LoVo (cell line): Measurements from ENCODE around the gene ADAM10.
"Not testable (repeated sequence)": the region's sequence is repeated elsewhere in the genome, so short reads cannot be mapped to it uniquely, and the experiment has no call there.

ENCODE experiments used
- DNase-seq: peaks from one replicate; pipeline ENCODE4 v3.0.0-alpha.2; 2016; ENCODE audit warnings: low spot score

ADAM10 gene

DNA sequence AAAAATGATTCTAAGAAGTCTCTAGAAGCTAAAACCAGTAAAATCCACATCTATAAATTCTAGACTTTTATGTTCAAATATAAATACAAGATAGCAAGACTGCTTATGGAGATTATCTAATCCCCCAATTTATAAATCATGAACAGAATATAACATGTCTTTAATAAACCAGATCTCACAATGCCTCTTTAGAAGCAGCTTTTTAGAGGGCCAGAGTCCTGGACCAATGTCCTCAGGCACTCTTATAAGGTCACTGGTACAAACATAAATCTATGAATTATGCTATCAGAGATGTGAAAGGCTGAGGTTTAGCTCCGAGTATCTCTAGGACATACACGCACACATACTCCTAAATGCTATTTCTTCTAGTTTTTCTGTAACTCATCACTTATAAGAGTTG is 78.3 kb downstream of the ADAM10 start:
- DNase-seq, result no peak

DNA sequence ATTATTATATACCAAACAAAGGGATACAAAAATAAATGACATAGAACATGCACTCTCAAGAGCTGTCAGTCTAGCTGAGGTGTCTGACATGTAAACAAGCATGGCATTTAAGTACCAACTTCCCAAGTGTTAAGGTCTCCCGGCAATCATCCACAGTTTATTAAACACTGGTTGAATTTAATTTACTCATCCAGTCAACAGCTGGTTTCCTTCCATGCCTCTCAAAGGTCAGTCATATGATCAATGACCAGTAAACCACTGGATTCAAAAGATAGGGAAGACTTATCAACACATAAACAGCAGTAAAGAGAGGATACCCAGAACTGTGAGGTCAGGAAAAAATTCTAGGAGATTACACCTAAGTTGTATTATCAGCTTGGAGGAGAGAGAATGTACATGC is 80.4 kb downstream of the ADAM10 start:
- no peak for DNase-seq

DNA sequence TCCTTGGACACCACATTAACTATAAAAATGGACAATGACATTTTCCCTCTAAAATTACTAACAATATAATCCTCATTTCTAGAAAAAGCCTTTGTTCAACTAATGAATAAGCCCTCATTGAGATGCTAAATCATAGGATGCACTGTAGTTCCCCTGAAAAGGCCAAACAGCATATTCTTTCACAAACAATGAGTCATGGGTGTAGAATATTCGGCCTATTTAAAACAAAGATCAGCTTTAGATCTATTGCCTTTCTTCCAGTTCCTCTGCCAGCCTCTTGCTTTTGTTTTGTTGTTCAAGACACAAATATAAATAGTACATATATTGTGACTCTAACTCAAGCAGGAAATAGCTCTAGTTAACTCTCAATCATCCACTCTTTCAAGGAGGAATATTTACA is 82.5 kb downstream of the ADAM10 start:
- no peak for DNase-seq

DNA sequence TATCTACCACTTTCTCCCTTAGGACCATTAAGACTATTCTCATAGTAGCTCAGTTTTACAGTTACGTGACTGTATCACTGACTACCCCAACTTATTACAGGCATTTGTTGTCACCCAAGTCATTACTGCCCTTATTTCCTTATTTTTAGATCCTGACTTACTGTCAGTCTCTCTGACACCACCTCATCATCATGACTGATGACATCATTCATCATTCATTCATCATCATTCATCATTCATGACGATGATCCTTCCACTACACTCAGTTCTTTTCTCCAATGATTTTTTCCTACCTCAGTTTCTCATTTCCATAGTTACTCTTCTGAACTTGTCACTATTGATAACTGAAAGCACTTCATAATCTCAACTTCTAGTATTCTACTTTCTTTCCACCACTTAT is 83.8 kb downstream of the ADAM10 start:
- DNase-seq, result no peak

DNA sequence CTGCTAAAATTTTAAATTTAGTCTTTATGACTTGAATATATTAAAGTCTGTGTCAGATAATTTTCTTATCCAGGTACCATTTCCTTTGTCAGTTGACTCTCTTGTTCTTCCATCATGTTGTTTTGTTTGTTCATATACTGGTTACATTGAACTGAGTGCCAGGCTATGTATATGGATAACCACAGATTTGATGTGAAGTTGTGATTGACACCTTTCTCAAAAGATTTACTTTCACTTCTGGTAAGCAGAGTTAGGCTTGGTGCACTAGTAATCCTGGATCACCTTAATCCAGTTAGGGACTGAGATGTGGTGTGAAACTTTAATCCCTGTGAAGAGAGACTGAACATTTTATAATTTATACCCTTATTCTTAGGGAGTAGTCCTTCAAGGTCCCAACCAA is 99.4 kb downstream of the ADAM10 start:
- DNase-seq, result no peak

DNA sequence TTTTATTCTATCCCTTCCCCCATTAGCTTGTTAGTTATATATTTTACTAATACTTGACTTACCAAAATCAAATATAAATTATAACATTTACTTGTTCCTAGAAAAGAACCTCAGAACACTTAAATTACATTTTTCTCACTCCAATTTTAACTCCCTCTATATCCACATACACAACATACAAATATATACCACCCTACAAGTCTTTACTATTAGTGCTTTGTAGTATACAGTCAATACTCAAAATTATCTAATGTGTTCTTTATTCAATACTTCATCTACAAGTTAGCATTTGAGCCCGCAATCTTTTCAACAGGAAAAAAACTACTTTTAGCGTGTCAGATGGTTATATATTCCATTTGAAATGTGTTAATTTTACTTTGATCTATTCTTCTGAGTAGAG is 100.3 kb downstream of the ADAM10 start:
- no peak for DNase-seq

DNA sequence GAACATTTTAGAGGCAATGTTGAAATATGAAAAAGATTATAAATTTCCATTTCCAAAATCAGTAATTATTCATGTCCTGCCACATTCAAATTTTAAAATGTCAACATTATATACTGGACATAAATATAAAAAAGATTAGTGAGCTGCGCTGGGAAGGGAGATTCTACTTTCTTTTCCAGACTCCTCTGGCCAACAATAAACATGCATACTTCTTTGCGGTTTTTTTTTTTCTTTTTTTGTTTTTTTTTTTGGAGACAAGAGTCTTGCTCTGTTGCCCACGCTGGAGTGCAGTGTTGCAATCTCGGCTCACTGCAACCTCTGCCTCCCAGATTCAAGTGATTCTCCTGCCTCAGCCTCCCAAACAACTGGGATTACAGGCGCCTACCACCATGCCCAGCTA is 105.5 kb downstream of the ADAM10 start:
- DNase-seq, result no peak

DNA sequence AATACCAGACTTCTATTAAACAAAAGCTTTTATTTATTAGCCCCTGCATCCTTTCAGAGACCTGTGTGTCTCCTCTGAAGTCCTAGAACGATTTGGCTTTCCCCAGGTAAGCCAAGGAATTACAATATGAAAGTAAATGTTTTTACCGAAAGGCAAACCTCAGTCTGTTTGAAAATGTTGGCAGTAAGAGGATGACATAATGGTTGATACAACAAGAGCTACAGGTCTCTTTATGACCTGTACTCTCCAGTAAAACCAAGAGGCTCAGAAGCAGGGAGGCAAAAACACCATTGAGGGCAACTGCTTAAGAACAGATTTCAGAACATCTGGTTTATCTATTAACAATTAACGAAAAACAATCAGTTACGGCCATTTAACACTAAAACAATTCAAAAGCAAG is 107.8 kb downstream of the ADAM10 start:
- no peak for DNase-seq

DNA sequence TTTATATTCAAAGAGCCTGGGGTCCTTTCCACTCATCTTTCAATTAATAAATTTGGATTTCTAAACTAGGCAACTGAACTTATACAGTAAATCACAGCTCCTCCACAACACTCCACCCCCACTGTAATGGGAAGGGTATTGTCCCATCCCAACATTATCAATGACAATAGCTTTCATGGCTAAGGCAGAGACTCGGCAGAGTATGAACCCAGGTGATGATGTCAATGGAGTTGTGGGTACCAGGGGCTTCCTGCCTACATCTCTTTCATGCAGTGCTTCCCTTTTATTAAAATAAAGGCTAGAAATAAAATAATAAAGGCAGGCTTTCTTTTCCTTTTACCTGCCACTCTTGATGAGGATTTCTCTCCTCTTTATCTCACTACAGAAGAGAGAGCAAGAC is 109.5 kb downstream of the ADAM10 start:
- DNase-seq, result no peak

DNA sequence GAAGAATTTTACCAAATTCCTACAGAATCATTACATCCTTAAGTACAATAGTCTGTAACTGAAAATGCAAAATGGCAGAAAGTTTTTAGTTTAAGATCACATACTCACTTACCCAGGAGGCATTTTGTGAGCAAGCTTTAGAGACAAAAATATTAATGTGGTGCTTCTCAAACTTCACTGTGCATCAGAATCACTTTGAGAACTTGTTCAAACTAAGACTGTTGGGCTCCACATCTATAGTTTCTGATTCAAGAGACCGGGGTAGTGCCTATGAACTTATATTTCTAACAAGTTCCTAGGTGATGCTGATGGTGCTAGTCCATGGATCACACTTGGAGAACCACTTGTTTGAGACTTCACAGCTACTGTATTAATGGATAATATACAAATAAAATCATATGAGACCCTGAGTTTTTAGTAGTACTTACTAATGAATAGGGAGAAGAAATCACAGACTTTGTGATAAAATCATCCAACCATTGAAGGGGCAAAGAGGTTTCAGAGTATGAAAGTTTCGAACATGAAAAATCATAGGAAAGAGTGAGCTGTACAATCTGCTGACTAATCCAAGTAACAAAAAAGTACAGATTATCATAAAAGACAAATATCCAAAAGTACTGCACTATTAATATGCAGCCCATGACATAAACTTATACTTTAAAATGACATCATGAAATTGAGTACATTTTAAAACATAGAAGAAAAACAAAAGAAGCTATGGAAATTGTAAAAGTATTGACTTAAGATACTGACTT is 110.3 kb downstream of the ADAM10 start:
- no peak for DNase-seq

DNA sequence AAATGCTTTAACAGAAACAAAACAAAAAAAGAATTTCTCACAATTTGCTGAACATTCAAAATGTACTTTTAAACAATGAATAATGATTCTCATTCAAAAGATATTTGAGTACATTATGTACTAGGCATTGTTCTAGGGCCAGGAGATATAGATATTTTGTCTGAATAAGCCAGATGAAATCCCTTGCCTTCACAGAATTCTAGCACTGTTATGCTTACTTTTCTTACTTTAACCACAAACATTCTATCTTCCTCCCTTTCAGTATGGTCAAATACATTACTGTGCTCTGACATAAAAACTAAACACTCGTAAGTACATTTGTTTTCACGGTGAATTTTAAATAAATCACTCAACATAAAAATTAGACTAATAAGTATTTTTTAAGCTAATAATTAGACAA is 116.7 kb downstream of the ADAM10 start:
- DNase-seq, result no peak

DNA sequence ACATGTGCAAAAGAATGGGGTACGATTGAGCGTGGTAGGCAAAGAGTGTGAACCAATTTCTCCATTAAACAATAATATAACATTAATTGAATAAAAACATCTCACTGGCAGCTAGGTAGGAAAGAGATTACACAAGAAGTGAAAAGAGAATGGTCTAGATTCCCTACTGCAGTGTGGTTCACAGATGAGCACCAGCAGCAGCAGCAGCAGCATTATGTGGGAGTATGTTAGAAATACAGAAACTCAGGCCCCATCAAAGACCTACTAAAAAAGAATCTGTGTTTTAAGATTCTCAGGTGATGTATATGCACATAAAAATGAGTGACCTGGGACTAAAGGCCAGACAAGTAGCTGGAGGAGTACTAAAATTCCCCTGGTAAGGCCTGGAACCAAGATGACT is 118.2 kb downstream of the ADAM10 start:
- no peak for DNase-seq

DNA sequence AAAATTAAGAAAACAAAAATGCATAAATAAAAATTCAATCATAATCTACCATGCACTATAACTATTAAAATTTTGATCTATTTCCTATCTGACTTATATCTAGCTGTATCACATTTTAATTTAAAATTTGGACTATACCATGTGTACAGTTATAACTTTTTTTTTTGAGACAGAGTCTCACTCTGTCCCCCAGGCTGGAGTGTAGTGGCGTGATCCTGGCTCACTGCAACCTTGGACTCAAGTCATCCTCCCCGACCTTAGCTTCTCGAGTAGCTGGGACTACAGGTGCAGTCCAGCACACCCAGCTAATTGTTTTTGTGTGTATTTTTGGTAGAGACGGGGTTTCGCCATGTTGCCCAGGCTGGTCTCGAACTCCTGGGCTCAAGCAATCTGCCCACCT is 119.9 kb downstream of the ADAM10 start:
- no peak for DNase-seq

DNA sequence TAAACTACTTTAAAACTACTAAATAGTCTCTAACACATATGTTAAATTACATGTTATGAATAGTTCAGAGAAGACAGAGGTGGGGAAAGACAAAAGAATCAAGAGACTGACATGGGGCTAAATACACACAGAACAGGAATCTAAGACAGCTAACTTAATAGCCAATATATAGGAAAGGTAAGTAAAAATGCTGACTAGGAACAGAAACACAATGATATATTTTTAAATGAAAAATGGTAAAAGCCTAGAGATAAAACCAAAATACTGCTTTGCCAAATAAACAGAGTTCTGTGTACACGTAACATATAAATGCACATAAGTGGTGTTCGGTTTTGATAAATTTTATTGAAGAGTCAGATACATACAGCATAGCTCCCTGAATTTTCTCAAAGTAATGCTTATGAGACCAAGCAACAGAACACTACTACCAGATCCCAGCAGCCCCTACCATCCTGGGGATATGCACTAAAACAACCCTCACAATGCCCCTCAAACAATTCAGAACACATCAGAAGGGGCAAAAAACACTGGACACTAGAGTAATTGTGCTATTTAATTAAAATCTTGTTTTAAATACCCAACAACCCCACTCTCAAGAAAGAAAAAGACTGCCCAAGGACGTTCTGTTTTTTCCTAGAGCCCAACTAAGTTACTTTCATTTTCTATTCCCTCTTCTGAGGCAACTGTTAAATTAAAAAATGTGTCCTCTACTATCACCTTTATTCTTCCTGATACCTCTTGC is 121.1 kb downstream of the ADAM10 start:
- no peak for DNase-seq

DNA sequence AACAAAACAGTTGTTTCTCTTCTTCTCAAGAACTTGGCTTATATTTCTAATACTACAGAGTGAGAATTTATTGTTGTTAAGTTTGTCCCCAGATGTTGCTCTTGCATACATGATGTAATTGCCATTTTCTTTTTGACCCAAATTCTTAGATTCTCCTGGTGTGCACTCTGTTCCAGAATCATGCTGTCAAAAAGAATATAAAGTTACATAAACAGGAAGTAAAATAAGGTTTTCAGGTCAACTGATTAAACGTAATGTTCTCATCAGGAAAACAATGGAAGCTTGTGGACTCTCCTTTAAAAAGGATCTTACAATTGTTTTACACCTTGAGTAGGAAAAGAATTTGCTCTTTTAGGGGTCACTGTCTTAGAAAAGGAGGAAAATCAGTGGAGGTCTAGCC is 121.8 kb downstream of the ADAM10 start:
- DNase-seq, result no peak

DNA sequence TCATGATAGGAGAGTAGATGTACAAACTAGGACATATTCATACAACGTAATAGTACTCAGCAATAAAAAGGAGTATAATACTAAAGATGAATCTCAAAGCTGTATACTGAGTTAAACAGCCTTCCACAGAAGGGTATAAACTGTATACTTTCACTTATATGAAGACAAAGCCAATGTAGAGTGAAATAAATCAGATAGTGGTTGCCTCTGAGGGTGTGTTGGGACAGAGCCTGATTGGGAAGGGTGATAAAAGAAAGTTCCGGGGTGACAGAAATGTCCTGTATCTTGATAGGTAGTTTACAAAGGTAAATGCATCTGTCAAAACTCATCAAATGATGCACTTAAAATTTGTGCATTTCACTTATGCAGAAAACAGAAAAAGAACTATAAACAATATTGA is 122.5 kb downstream of the ADAM10 start:
- no peak for DNase-seq

DNA sequence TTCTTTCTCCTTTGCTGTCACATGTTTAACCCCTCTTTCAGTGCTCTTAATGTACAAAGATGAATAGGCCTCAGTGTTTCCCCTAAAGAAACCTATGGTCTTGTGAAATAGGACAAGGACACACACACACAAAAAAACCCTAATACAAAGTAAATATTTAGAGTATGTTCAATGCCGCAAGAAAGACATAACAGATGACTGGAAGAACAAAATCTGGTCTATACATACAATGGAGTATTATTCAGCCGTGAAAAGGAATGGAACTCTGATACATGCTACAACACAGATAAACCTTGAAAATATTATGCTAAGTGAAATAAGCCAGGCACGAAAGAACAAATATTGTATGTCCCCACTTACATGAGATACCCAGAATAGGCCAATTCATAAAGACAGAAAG is 123.1 kb downstream of the ADAM10 start:
- no peak for DNase-seq

DNA sequence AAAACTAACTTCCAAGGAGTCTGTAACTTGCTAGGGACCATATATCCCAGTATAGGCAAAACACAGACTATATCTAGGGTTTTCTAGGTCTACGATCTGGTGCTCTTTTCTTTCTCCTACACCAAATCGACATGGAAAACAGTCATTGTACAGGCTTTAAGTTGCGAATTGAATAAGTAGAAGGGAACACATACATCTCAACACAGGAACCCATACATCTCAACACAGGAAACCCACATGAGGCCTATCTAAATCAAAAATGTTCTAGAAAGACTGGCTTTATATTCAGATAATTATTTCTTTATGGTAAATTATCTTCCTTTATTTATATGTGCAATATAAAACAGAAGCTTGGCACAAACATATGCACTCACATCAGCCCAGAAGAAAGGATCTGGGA is 126.6 kb downstream of the ADAM10 start:
- no peak for DNase-seq

DNA sequence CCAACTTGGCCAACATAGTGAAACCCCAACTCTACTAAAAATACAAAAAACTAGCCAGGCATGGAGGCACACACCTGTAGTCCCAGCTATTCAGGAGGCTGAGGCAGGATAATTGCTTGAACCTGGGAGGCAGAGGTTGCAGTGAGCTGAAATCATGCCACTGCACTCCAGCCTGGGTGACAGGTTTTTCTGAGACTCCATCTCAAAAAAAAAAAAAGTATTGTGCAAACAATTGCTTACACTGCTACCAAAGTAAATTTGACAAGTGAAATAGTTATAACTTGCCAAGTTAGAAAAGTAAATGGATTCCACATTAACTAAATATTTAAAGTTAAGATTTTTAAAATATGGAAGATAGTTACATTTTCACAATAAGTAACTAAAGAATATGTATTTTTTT is 129.2 kb downstream of the ADAM10 start:
- DNase-seq, result not testable (repeated sequence)

DNA sequence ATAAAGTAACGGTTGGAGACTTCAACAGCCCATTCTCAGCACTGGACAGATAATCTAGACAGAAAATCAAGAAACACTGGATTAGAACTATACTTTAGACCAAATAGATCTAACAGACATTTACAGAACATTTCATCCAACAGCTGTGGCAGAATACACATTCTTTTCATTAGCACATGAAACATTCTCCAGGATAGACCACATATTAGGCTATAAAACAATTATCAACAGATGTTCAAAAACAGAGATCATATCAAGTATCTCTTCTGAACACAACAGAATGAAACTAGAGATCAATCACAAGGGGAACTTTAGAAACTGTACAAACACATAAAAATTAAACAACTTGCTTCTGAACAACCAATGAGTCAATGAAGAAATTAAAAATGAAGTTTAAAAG is 133.3 kb downstream of the ADAM10 start:
- no peak for DNase-seq

DNA sequence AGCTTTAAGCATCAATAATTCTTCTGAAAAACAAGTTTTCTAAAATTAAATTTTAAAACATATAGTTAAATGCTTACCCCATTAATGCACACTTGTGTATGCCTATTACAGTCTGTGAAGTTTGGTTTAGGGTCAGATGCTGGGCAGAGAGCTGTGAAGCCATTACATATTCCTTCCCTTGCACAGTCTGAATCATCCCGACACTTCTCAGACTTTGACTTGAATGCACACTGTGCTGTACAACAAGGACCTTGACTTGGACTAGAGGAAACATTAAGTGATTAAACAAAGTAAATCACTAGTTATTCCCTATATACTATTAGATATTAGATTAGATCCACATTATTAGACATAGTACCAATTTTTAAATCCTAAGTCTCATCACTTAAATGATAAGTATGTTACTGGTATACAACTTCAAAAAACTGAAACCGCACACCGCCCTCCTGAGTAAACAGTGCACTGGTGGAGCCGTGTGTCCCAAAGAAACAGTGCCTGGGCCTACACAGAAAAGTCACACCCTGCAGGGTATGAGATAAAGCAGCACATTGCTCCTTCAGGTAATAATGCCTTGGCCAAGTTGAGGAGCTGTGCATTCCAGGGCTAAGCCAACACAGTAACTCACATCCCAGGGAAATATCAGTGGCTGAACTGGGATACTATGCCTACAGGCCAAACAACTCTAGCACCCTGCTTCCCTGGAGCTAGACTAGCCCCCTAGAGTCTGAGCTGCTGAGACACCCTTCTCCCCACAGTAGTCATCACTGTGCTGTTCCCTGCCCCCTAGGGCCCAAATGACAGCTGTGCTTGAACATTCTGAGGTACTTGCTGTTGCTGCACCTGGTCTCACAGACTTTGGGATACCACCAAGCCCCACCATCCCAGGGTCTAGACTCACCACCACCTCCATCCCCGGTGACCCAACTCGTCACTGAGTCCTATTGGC is 137.5 kb downstream of the ADAM10 start:
- no peak for DNase-seq

DNA sequence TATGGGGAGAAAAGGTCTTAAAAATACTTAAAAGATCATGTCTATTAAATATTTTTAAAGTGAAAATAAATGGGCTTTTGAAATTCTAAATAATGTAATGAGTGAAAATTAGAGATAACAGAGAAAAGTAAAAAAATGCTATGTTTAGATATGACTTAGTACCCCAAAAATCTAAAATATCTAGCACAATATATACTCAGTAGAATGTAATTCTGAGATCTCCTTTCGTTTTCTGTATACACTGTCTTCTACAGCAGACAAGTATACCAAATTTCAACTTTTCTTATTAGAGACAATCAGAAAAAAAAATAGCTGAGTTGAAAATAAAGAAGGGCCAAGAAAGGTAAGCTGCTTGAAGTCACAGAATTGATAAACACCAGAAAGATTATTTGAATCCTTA is 140.8 kb downstream of the ADAM10 start:
- no peak for DNase-seq

DNA sequence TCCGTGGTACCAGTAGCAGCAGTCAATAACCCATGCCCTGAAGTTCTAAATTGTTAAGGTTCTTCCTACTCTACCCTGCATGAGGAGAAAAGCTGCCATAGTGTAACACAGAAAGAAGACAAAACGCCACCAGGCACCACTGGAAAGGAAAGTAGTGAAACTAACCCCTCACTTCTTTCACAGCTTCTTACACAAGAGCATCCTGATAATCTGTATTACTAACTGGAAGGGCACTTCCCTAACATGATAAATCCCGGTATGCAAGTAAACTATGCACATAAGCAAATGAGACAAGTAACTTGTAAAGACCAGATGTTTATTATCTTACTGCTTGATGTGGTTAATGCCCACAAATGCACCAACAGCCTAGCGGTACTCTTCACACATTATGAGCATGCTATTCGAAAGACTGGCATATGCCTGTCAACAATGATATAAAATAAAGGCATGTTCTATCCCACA is 141.3 kb downstream of the ADAM10 start:
- no peak for DNase-seq
